Stimulated activated CD4-positive, alpha-beta T cell treated with anti-CD3 and anti-CD28 coated beads, Interleukin-1b, Interleukin-23, amount 100 ng/mL, for 24 hours (primary cell): ENCODE data around the gene TOMM40.
A peak's percentile ranks its signal among the peaks of the same experiment; 100 is the strongest.
"Not testable (repeated sequence)": the region's sequence is repeated elsewhere in the genome, so short reads cannot be mapped to it uniquely, and the experiment has no call there.

Experiments
- DNase-seq, 4 experiments: peaks; one replicate each; pipeline ENCODE4 v3.0.0-alpha.2; 2020; ENCODE audit warnings: low read depth in 4 of 4, low spot score in 1 of 4

TOMM40 gene

DNA sequence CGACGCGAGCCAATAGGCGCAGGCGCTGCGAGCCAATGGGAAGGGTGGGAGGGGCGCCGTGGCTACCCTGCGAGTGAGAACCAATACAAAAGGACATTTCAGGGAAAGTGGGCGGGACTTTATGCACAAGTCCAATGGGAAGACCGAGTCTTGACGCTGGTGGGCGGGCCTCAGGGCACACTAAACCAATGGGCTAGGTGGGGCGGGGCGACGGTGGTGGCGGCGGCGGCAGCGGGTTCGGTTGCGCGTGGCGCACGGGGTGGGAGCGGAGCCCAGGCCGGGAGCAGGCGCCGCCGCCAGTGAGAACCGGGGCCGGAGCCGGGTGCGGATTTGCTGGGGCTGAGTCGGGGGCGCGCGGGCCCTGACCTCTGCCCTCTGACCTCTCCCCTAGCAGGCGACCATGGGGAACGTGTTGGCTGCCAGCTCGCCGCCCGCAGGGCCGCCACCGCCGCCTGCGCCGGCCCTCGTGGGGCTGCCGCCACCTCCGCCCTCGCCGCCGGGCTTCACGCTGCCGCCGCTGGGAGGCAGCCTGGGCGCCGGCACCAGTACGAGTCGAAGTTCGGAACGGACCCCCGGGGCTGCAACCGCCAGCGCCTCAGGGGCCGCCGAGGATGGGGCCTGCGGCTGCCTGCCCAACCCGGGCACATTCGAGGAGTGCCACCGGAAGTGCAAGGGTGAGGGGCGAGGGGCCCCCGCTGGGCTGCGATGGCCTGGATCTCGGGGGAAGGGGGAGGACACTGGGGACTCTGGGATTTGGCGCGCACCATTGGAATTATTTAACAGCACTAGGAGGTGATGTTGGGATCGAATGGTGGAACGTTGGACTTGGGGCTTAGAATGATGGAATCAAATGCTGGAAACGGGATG, at the start of gene TOMM40:
TSS of gene TOMM40 (plus strand) at position 239 of the 867 bp plus-strand sequence. CDS start at position 401, 162 bp downstream.
- DNase-seq: peak in 3 of 4 experiments; percentile 100

DNA sequence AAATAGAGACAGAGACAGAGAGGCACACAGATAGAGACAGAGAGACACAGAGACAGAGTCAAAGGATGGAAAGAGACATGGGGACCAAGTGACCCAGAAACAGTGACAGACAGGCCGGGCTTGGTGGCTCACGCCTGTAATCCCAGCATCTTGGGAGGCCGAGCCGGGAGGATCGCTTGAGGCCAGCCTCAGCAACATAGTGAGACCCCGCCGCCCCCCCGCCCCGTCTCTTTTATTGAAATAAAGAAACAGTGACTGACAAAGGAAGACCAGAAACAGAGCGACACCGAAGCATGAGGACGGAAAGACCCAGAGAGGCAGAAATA, 45.8 kb upstream of the TOMM40 start:
- no peak for DNase-seq

DNA sequence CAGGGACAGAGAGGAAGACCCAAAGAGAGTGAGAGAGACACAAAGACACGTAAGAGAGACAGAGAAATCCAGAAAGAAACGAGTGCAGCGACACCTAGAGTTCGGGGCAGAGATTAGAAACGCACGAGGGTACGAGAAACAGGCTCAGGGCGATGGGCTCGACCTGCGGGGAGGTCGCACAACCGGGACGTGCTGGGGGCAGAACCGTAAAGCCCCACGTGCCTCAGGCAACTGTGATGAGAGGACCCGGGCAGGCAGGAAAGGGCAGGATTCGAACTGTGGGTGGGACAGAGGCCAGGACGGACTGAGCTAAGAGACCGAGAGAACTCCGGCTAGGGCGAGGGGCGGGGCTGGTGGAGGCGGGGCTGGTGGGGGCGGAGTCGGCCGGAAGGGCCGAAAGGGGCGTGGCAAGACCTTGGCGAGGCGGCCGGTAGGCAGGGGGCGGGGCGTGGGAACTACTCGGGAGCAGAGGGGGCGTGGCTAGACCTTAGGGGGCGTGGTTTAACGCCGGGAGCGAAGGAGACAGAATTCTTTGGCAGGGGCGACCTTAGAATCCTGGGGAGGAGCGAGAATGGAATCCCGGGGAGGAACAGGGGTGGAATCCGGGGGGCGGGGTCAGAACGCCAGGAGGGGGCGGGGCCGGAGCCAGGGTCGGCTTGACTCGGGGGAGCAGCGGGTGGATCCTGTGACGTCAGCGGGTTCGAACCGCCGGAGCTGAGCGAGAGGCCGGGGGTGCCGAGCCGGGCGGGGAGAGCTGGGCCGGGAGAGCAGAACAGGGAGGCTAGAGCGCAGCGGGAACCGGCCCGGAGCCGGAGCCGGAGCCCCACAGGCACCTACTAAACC, 45.2 kb upstream of the TOMM40 start, which contains the start of gene NECTIN2:
TSS of gene NECTIN2 (plus strand) at position 686 of the 843 bp plus-strand sequence. CDS start 229 bp downstream, outside the sequence.
- DNase-seq: peak; percentile 72 to 93 (median 78)

DNA sequence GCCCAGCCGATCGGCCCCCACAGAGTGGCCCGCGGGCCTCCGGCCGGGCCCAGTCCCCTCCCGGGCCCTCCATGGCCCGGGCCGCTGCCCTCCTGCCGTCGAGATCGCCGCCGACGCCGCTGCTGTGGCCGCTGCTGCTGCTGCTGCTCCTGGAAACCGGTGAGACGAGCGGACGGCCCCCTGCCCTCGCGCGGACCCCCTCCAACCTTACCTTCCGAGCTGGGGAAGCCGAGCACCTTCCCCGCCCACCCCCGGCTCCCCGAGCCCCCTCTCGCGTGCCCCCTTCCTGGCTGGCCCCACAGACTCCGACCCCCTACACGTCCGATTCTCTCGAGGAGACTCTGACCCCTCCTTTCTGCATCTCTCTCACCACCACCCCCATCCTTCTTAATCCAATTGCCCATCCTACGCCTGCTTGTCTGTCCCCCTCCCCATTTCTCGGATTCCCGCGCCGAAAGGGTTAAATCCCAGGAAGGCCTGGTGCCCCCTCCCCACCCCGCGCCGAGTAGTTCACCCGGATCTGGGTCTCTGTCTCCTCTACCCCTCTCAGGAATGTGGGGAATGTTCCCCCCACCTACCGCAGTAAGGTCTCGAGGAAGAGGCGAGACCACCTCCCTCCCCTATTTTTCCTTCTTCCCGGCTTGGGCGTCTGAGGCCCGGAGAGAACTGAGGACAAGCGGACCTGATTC, 44.5 kb upstream of the TOMM40 start:
- DNase-seq: no peak

- DNase-seq: no peak
Measured at GRCh38 chr19:44847144-44848035, 43.7 kb upstream of the TOMM40 start.

DNA sequence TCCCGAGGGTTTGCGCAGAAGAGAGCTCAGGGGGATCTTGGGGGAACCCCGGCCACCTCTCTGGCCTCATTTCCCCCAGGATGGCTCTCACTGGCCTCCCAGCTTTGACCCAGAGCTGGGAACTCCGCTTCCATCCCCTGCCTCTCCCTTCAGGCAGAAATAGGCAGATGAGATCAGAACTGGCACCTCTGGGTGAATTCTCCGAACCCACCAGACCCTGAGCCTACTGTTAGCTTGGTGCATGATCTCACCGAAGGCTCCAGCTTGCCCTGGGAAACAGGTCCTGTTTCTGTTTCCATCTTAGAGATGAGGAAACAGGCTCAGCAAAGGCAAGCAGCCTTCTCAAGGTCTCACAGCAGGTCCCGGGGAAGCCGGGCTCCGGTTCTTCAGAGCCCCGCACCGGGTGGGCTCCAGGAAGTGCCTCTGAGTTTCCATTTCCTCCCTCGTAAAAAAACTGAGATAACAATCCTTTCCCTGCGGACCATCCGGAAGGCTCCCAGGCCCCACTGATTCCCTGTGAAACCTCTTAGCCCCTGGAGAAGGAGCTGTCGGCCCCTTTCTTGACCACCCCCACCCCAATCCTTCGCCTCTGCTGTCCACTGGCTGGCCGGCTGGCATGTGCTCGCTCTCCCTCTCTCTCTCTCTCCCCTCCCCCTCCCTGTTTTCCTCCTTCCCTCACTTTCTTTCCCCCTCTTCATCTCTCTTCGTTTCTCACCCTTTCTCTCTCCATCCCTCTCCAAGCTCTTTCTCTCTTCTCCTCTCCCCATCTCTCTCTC, 42.8 kb upstream of the TOMM40 start:
- no peak for DNase-seq

GRCh38 chr19:44848812-44849447, 42.1 kb upstream of the TOMM40 start:
- no peak for DNase-seq

GRCh38 chr19:44850641-44851109, 40.4 kb upstream of the TOMM40 start:
- no peak for DNase-seq

GRCh38 chr19:44851427-44851826, 39.6 kb upstream of the TOMM40 start:
- DNase-seq: no peak

- DNase-seq: no peak
Measured at GRCh38 chr19:44855606-44856005, 35.4 kb upstream of the TOMM40 start.

GRCh38 chr19:44856421-44857083, 34.5 kb upstream of the TOMM40 start:
- DNase-seq: no peak

- no peak for DNase-seq
Measured at GRCh38 chr19:44857837-44858236, 33.2 kb upstream of the TOMM40 start.

DNA sequence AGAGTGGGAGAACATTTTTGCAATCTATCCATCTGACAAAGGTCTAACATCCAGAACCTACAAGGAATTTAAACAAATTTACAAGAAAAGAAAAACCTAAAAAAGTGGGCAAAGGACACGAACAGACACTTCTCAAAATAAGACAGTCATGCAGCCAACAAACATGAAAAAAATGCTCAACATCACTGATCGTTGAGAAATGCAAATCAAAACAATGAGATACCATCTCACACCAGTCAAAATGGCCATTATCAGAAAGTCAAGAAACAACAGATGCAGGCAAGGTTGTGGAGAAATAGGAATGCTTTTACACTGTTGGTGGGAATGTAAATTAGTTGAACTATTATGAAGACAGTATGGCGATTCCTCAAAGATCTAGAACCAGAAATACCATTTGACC, 29.5 kb upstream of the TOMM40 start:
- not testable (repeated sequence) for DNase-seq

GRCh38 chr19:44863990-44864389, 27.1 kb upstream of the TOMM40 start:
- DNase-seq: no peak

DNA sequence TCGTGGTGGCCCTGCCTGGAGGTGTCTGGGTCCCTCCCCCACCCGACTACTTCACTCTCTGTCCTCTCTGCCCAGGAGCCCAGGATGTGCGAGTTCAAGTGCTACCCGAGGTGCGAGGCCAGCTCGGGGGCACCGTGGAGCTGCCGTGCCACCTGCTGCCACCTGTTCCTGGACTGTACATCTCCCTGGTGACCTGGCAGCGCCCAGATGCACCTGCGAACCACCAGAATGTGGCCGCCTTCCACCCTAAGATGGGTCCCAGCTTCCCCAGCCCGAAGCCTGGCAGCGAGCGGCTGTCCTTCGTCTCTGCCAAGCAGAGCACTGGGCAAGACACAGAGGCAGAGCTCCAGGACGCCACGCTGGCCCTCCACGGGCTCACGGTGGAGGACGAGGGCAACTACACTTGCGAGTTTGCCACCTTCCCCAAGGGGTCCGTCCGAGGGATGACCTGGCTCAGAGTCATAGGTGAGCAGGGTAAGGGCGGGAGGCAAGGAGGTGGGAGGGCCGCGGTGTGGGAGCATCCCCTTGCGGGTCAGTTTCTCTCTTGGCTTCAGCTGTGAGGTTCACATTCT, 25.8 kb upstream of the TOMM40 start:
- DNase-seq: no peak

GRCh38 chr19:44866664-44867063, 24.4 kb upstream of the TOMM40 start:
- no peak for DNase-seq

DNA sequence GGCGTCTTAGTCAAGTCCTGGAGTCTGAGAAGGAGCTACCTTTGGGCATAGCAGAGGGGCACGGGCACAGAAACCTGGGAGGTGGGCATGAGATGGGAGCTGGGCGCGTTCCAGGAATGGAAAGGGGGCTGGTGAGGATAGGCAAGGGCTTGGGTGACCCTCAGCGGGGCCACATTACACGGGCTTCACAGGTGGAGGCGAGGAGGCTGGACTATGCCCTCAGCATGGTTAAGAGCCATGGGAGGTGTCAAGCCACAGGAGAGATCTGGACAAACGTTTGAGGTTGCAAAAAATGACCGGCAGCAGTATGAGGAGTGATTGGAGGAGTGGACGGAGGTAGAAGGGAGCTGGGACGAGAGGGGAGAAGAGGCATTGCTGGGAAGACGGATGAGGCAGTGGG, 23.5 kb upstream of the TOMM40 start:
- DNase-seq: no peak
